ENCODE data around the gene DCUN1D4. TPM values are rescaled to one million over a fixed set of nuclear protein-coding genes. Genes with fewer than 3 reads are reported as not detected.

Gene DCUN1D4
- total RNA-seq, 4 donors from 2014 or later = 26.5 to 39.8 (median 28.8) TPM

GRCh38 chr4:51872283-51872997 is 29.5 kb downstream of the DCUN1D4 start:
- no peak for DNase-seq
- Histone ChIP-seq H3K4me1 (no peaks in the 10 kb centered on the region), H3K9me3 (no peaks in the 10 kb centered on the region), H3K27ac (no peak overlapping the region), H3K36me3 (peaks cover 0 to 62% (median 0%) of the 10 kb centered on the region in 3 donors), H3K4me3 (no peak overlapping the region), H3K27me3 (no peaks in the 10 kb centered on the region)
- TF ChIP-seq POLR2A (IDR thresholded peaks at IDR 0.05) (no peak), CTCF (IDR thresholded peaks at IDR 0.05) (no peak)

GRCh38 chr4:51874551-51874950 is 31.6 kb downstream of the DCUN1D4 start:
- no peak for TF ChIP-seq CTCF (IDR thresholded peaks at IDR 0.05)
- TF ChIP-seq POLR2A (IDR thresholded peaks at IDR 0.05) = no peak
- Histone ChIP-seq H3K36me3 (peaks cover 0 to 52% (median 0%) of the 10 kb centered on the region in 3 donors), H3K9me3 (no peaks in the 10 kb centered on the region), H3K27me3 (no peaks in the 10 kb centered on the region), H3K27ac (no peak overlapping the region), H3K4me3 (no peak overlapping the region), H3K4me1 (no peaks in the 10 kb centered on the region)
- no peak for DNase-seq

- peaks cover 0 to 64% (median 0%) of the 10 kb centered on the region in 3 donors for H3K36me3 ChIP-seq
- no peak for TF ChIP-seq POLR2A (IDR thresholded peaks at IDR 0.05)
- no peak for TF ChIP-seq CTCF (IDR thresholded peaks at IDR 0.05)
- no peaks in the 10 kb centered on the region for H3K9me3 ChIP-seq
- no peak overlapping the region for H3K4me3 ChIP-seq
- H3K27ac ChIP-seq = no peak overlapping the region
- no peak for DNase-seq
- H3K27me3 ChIP-seq = no peaks in the 10 kb centered on the region
- H3K4me1 ChIP-seq = no peaks in the 10 kb centered on the region
Observed at GRCh38 chr4:51878431-51878830, 35.5 kb downstream of the DCUN1D4 start.

- Histone ChIP-seq H3K36me3 (peaks cover 0 to 50% (median 0%) of the 10 kb centered on the region in 3 donors), H3K27me3 (no peaks in the 10 kb centered on the region), H3K9me3 (no peaks in the 10 kb centered on the region), H3K4me1 (no peaks in the 10 kb centered on the region), H3K4me3 (no peak overlapping the region), H3K27ac (no peak overlapping the region)
- TF ChIP-seq POLR2A (IDR thresholded peaks at IDR 0.05) (no peak), CTCF (IDR thresholded peaks at IDR 0.05) (no peak)
- no peak for DNase-seq
Observed at GRCh38 chr4:51880016-51880915, 37.3 kb downstream of the DCUN1D4 start.

GRCh38 chr4:51884055-51884454 is 41.1 kb downstream of the DCUN1D4 start:
- H3K27me3 ChIP-seq = no peaks in the 10 kb centered on the region
- DNase-seq = no peak
- H3K27ac ChIP-seq = no peak overlapping the region
- no peak for TF ChIP-seq CTCF (IDR thresholded peaks at IDR 0.05)
- H3K9me3 ChIP-seq = no peaks in the 10 kb centered on the region
- H3K4me3 ChIP-seq = no peak overlapping the region
- peaks cover 0 to 53% (median 0%) of the 10 kb centered on the region in 3 donors for H3K36me3 ChIP-seq
- no peaks in the 10 kb centered on the region for H3K4me1 ChIP-seq
